Neural cell (in vitro differentiated cells): Measurements from ENCODE around the gene CABP4.

Experiments
- MXI1 ChIP-seq: fragments of 450-650 bp; conservative IDR thresholded peaks from 2 replicates; pipeline ENCODE4 v1.6.1; 2014; ENCODE audit warnings: antibody characterized with exemption, mild to moderate bottlenecking; ENCODE audit not compliant: poor library complexity, severe bottlenecking
- POLR2AphosphoS5 ChIP-seq: IDR thresholded peaks from 2 replicates; pipeline ENCODE4 v1.6.1; 2012

- TF ChIP-seq POLR2AphosphoS5 (no peak), MXI1 (no peak)
Measured at GRCh38 chr11:67486481-67487195, 31.5 kb downstream of the CABP4 start.
